GM23338 (cell line): ENCODE results near the gene DDIT3. TPM values are rescaled to one million over a fixed set of nuclear protein-coding genes. Genes with fewer than 3 reads are reported as not detected.

ENCODE experiments used
- ATAC-seq: fragments of 200-7000 bp; cut with Tn5 transposase; 3 replicates; pipeline ENCODE4 v1.9.1; 2020
- DNase-seq: peaks from one replicate; pipeline ENCODE4 v3.0.0-alpha.2; 2015; ENCODE audit warnings: low spot score
- H2AFZ ChIP-seq: fragments of 200-600 bp; sonication (generic); 2 replicates; pipeline ENCODE4 v1.8.0; 2016; ENCODE audit warnings: antibody characterized with exemption, mild to moderate bottlenecking, moderate library complexity
- H3F3A ChIP-seq: fragments of 200-600 bp; sonication (generic); replicated peaks from 2 replicates; pipeline ENCODE4 v1.8.0; 2017; ENCODE audit warnings: antibody characterized with exemption, mixed run types, low read depth
- H3K27ac ChIP-seq: fragments of 200-600 bp; sonication (generic); 2 replicates; pipeline ENCODE4 v1.6.1; 2016; ENCODE audit warnings: low read depth
- H3K27me3 ChIP-seq: fragments of 200-600 bp; sonication (generic); 2 replicates; pipeline ENCODE4 v1.8.0; 2016; ENCODE audit warnings: mild to moderate bottlenecking, mixed run types, moderate library complexity; ENCODE audit not compliant: insufficient read depth
- H3K36me3 ChIP-seq: fragments of 200-600 bp; sonication (generic); 2 replicates; pipeline ENCODE4 v1.8.0; 2016; ENCODE audit warnings: mild to moderate bottlenecking; ENCODE audit not compliant: insufficient read depth
- H3K4me1 ChIP-seq: fragments of 200-600 bp; sonication (generic); 2 replicates; pipeline ENCODE4 v1.8.0; 2016; ENCODE audit warnings: mild to moderate bottlenecking, moderate library complexity; ENCODE audit not compliant: insufficient read depth
- H3K4me2 ChIP-seq: fragments of 200-600 bp; sonication (generic); 2 replicates; pipeline ENCODE4 v1.7.1; 2017; ENCODE audit warnings: mixed run types
- H3K4me3 ChIP-seq: fragments of 200-600 bp; sonication (generic); 2 replicates; pipeline ENCODE4 v1.6.1; 2016; ENCODE audit warnings: mixed run types
- H3K79me2 ChIP-seq: fragments of 200-600 bp; sonication (generic); replicated peaks from 2 replicates; pipeline ENCODE4 v1.8.0; 2017; ENCODE audit warnings: mild to moderate bottlenecking; ENCODE audit not compliant: insufficient read depth
- H3K9me2 ChIP-seq: fragments of 200-600 bp; sonication (generic); 2 replicates; pipeline ENCODE4 v1.8.0; 2017; ENCODE audit not compliant: insufficient read depth
- H4K20me1 ChIP-seq: fragments of 200-600 bp; sonication (generic); replicated peaks from 2 replicates; pipeline ENCODE4 v1.8.0; 2017; ENCODE audit warnings: mild to moderate bottlenecking; ENCODE audit not compliant: insufficient read depth
- H3K27ac Mint-ChIP-seq: 2 replicates; pipeline ENCODE4 v1.8.0; 2020; ENCODE audit warnings: inconsistent platforms, mild to moderate bottlenecking, moderate library complexity, mixed read lengths
- H3K27me3 Mint-ChIP-seq: 3 replicates; pipeline ENCODE4 v1.8.0; 2022; ENCODE audit warnings: low read depth, mild to moderate bottlenecking, moderate library complexity, mixed read lengths, inconsistent platforms; ENCODE audit not compliant: insufficient read depth, poor library complexity
- H3K36me3 Mint-ChIP-seq: 3 replicates; pipeline ENCODE4 v1.8.0; 2021; ENCODE audit warnings: low read depth, mild to moderate bottlenecking, inconsistent platforms, moderate library complexity, mixed read lengths
- H3K4me1 Mint-ChIP-seq: 3 replicates; pipeline ENCODE4 v1.8.0; 2020; ENCODE audit warnings: mild to moderate bottlenecking, inconsistent platforms, mixed read lengths
- H3K4me3 Mint-ChIP-seq: 3 replicates; pipeline ENCODE4 v1.8.0; 2021; ENCODE audit warnings: moderate library complexity, mild to moderate bottlenecking, inconsistent platforms, mixed read lengths
- H3K9me3 Mint-ChIP-seq: 3 replicates; pipeline ENCODE4 v1.8.0; 2020; ENCODE audit warnings: moderate library complexity, mild to moderate bottlenecking, inconsistent platforms, mixed read lengths
- CREB1 ChIP-seq: fragments of 250-450 bp; sonication (Bioruptor Pico); IDR thresholded peaks from 2 replicates; pipeline ENCODE4 v1.5.0; 2020; ENCODE audit warnings: low read depth, mild to moderate bottlenecking, moderate library complexity
- EZH2phosphoT487 ChIP-seq: fragments of 200-600 bp; sonication (generic); IDR thresholded peaks from one replicate; pipeline ENCODE4 v1.8.1; 2018; ENCODE audit warnings: antibody characterized with exemption; ENCODE audit not compliant: unreplicated experiment
- NANOG ChIP-seq: IDR thresholded peaks from 2 replicates; pipeline ENCODE4 v1.6.1; 2016; ENCODE audit warnings: antibody characterized with exemption, borderline replicate concordance
- STAT1 ChIP-seq: IDR thresholded peaks from one replicate; pipeline ENCODE4 v1.6.1; 2016; ENCODE audit warnings: antibody characterized with exemption; ENCODE audit not compliant: unreplicated experiment
- polyA plus RNA-seq: library from polyadenylated mRNA; unstranded; fragments of >200 nt; fragmentation: Nextera tagmentation; extraction: Ambion mirVana; gene quantifications from 2 replicates; pipeline ENCODE4 v1.2.1, GENCODE V29; 2016
- total RNA-seq: library from RNA; depleted of rRNA; stranded (reverse); fragments of >200 nt; shearing (Covaris generic); gene quantifications from 2 replicates; pipeline ENCODE4 v1.2.3, GENCODE V29; 2014
- TF ChIP-seq, protein P1 (sequence below): fragments of 250-450 bp; sonication (Bioruptor Pico); IDR thresholded peaks from 2 replicates; pipeline ENCODE4 v1.5.0; 2020; ENCODE audit warnings: mild to moderate bottlenecking, moderate library complexity
- TF ChIP-seq, protein P2 (sequence below): IDR thresholded peaks from 2 replicates; pipeline ENCODE4 v1.6.1; 2016; ENCODE audit warnings: antibody characterized with exemption
- TF ChIP-seq, protein P3 (sequence below), 2 experiments: fragments of 200-600 bp in 1 of 2; sonication (generic) in 1 of 2; conservative IDR thresholded peaks; 2 replicates each; pipeline versions ENCODE4 v1.5.1 to v1.6.1; 2016 to 2017; ENCODE audit warnings: antibody characterized with exemption in 2 of 2, low read depth in 2 of 2, mild to moderate bottlenecking in 2 of 2, moderate library complexity in 1 of 2

The DDIT3 gene
- total and polyA plus RNA-seq, 2 experiments from 2014 or later = 3.9 to 12.5 TPM

DNA sequence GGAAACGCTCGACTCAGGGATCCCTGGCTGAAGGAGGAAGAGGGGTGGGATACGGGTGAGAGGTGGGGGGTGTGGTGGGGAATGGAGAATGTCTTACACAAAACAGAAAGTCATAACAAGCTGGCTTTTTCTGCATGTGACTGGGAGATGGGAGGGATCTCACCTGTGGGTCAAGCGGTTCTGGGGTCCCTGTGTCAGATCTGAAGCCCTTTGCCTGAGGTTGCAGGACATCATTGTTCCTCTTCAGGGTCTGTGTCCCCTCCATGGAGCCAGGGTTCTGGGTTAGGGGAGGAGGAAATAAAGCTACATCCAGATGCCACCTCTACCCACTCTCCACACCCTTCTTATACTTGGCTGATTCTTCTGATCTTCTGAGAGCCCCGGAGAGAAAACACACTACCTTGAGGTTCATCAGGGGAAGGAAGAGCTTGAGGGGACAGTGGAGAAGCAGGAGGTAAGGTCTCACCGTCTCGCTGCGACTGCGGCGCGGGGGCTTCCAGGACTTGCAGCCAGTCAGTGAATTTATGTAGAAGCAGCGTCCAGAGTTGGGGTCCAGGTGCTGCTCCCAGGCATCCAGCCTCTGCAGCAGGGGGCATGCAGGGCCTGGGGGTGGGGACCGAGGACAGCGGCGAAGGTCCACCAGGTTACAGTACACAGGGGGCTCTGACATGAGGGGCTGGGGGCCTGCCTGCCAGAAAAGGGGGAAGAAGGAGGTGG lies 43.2 kb downstream of the DDIT3 start (continued):
- TF ChIP-seq, protein P1, sequence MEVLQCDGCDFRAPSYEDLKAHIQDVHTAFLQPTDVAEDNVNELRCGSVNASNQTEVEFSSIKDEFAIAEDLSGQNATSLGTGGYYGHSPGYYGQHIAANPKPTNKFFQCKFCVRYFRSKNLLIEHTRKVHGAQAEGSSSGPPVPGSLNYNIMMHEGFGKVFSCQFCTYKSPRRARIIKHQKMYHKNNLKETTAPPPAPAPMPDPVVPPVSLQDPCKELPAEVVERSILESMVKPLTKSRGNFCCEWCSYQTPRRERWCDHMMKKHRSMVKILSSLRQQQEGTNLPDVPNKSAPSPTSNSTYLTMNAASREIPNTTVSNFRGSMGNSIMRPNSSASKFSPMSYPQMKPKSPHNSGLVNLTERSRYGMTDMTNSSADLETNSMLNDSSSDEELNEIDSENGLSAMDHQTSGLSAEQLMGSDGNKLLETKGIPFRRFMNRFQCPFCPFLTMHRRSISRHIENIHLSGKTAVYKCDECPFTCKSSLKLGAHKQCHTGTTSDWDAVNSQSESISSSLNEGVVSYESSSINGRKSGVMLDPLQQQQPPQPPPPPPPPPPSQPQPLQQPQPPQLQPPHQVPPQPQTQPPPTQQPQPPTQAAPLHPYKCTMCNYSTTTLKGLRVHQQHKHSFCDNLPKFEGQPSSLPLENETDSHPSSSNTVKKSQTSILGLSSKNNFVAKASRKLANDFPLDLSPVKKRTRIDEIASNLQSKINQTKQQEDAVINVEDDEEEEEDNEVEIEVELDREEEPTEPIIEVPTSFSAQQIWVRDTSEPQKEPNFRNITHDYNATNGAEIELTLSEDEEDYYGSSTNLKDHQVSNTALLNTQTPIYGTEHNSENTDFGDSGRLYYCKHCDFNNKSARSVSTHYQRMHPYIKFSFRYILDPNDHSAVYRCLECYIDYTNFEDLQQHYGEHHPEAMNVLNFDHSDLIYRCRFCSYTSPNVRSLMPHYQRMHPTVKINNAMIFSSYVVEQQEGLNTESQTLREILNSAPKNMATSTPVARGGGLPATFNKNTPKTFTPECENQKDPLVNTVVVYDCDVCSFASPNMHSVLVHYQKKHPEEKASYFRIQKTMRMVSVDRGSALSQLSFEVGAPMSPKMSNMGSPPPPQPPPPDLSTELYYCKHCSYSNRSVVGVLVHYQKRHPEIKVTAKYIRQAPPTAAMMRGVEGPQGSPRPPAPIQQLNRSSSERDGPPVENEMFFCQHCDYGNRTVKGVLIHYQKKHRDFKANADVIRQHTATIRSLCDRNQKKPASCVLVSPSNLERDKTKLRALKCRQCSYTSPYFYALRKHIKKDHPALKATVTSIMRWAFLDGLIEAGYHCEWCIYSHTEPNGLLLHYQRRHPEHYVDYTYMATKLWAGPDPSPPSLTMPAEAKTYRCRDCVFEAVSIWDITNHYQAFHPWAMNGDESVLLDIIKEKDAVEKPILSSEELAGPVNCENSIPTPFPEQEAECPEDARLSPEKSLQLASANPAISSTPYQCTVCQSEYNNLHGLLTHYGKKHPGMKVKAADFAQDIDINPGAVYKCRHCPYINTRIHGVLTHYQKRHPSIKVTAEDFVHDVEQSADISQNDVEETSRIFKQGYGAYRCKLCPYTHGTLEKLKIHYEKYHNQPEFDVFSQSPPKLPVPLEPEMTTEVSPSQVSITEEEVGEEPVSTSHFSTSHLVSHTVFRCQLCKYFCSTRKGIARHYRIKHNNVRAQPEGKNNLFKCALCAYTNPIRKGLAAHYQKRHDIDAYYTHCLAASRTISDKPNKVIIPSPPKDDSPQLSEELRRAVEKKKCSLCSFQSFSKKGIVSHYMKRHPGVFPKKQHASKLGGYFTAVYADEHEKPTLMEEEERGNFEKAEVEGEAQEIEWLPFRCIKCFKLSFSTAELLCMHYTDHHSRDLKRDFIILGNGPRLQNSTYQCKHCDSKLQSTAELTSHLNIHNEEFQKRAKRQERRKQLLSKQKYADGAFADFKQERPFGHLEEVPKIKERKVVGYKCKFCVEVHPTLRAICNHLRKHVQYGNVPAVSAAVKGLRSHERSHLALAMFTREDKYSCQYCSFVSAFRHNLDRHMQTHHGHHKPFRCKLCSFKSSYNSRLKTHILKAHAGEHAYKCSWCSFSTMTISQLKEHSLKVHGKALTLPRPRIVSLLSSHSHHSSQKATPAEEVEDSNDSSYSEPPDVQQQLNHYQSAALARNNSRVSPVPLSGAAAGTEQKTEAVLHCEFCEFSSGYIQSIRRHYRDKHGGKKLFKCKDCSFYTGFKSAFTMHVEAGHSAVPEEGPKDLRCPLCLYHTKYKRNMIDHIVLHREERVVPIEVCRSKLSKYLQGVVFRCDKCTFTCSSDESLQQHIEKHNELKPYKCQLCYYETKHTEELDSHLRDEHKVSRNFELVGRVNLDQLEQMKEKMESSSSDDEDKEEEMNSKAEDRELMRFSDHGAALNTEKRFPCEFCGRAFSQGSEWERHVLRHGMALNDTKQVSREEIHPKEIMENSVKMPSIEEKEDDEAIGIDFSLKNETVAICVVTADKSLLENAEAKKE (CRISPR knock-in tag) = no peak
- TF ChIP-seq, protein P2, sequence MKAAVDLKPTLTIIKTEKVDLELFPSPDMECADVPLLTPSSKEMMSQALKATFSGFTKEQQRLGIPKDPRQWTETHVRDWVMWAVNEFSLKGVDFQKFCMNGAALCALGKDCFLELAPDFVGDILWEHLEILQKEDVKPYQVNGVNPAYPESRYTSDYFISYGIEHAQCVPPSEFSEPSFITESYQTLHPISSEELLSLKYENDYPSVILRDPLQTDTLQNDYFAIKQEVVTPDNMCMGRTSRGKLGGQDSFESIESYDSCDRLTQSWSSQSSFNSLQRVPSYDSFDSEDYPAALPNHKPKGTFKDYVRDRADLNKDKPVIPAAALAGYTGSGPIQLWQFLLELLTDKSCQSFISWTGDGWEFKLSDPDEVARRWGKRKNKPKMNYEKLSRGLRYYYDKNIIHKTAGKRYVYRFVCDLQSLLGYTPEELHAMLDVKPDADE = no peak
- TF ChIP-seq STAT1 (no peak), EZH2phosphoT487 (no peak), NANOG (no peak)

DNA sequence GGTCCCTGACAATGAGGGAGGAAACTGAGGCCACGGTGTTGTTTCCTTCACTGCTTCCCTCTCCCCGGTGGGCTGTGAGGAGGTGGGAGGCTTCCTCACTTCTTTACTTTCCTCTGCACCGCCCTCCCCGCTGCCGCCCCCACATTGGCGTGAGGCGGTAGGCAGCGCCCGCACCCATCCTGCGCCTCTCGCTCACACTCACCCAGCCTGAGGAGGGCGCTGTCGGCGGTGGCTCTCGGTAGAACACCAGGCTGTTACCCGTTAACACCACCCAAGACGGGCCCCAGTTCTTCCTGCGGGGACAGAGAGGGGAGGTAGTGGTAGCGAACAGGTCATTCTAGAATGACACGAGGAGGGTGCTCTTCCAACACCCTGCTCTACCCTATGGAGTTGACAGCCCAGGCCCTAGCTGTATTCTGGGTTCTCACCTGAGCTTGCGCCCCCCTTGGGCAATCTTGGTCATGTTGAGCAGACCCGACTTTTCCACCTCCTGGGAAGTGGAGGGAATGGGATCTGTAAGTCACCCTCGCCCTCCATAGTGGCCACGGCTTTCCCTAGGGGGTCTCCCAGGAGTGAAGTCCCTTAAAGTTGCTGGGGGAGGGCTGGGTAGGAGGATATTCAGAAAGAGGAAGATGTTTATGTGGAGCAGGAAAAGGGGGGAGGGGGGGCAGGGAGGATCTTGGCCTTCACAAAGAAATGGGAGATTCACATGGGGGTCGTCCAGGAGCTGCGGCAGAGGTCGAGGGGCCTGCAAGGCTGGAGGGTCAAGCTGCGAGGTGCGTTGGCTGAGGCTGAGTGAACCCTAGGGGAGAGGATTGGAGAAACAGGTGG lies 43.9 kb downstream of the DDIT3 start:
- no peak overlapping the region for H3K27ac Mint-ChIP-seq
- no peaks in the 10 kb centered on the region for H3K79me2 ChIP-seq
- H3K4me3 Mint-ChIP-seq = peak overlapping the region; percentile 75
- H3K27me3 Mint-ChIP-seq = peaks cover 61% of the 10 kb centered on the region
- DNase-seq (peak; percentile 79), ATAC-seq (peak; percentile 68)
- no peaks in the 10 kb centered on the region; the same call in 2 of the 3 replicates for H3K9me3 Mint-ChIP-seq
- H3K27me3 ChIP-seq = peaks cover 57% of the 10 kb centered on the region
- H4K20me1 ChIP-seq = no peaks in the 10 kb centered on the region
- H3K36me3 Mint-ChIP-seq = peaks cover 8% of the 10 kb centered on the region; the same call in 1 of the 3 replicates
- H3K4me1 Mint-ChIP-seq = peaks cover 44% of the 10 kb centered on the region
- no peak overlapping the region for H3K27ac ChIP-seq
- H3K36me3 ChIP-seq = no peaks in the 10 kb centered on the region
- H2AFZ ChIP-seq = peak overlapping the region; percentile 98
- H3K9me2 ChIP-seq = no peaks in the 10 kb centered on the region
- peak overlapping the region; percentile 82 for H3K4me3 ChIP-seq
- H3K4me2 ChIP-seq = peak overlapping the region; percentile 98
- peaks cover 38% of the 10 kb centered on the region for H3K4me1 ChIP-seq
- TF ChIP-seq NANOG (no peak), CREB1 (CRISPR knock-in tag) (no peak)
- TF ChIP-seq, protein P3, sequence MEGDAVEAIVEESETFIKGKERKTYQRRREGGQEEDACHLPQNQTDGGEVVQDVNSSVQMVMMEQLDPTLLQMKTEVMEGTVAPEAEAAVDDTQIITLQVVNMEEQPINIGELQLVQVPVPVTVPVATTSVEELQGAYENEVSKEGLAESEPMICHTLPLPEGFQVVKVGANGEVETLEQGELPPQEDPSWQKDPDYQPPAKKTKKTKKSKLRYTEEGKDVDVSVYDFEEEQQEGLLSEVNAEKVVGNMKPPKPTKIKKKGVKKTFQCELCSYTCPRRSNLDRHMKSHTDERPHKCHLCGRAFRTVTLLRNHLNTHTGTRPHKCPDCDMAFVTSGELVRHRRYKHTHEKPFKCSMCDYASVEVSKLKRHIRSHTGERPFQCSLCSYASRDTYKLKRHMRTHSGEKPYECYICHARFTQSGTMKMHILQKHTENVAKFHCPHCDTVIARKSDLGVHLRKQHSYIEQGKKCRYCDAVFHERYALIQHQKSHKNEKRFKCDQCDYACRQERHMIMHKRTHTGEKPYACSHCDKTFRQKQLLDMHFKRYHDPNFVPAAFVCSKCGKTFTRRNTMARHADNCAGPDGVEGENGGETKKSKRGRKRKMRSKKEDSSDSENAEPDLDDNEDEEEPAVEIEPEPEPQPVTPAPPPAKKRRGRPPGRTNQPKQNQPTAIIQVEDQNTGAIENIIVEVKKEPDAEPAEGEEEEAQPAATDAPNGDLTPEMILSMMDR (conservative IDR thresholded peaks at IDR 0.05; ENCODE audit: low read depth in 2 of 2) = peak; percentile 81 to 89
- peaks cover 9% of the 10 kb centered on the region for H3F3A ChIP-seq
